Osteoblast (primary cell): ENCODE results near the gene POLR2I. TPM values are rescaled to one million over a fixed set of nuclear protein-coding genes. Genes with fewer than 3 reads are reported as not detected.

ENCODE experiments used
- DNase-seq: peaks from one replicate; pipeline ENCODE4 v3.0.0; 2011; ENCODE audit warnings: low spot score, mixed read lengths; ENCODE audit not compliant: insufficient read length; ENCODE audit errors: missing footprints
- H2AFZ ChIP-seq: 2 replicates; pipeline ENCODE4 v1.6.0; 2011; ENCODE audit warnings: mild to moderate bottlenecking, low read length
- H3K27ac ChIP-seq: 2 replicates; pipeline ENCODE4 v1.5.1; 2011; ENCODE audit warnings: mild to moderate bottlenecking, low read depth, low read length, moderate library complexity
- H3K27me3 ChIP-seq: 2 replicates; pipeline ENCODE4 v1.6.0; 2012; ENCODE audit warnings: mild to moderate bottlenecking, control low read depth, inconsistent platforms, low read length, moderate library complexity; ENCODE audit not compliant: insufficient read depth
- H3K36me3 ChIP-seq: 2 replicates; pipeline ENCODE4 v1.5.1; 2011; ENCODE audit warnings: mild to moderate bottlenecking, low read length, control low read depth, moderate library complexity; ENCODE audit not compliant: insufficient read depth
- H3K4me1 ChIP-seq: 2 replicates; pipeline ENCODE4 v1.5.1; 2011; ENCODE audit warnings: mild to moderate bottlenecking, low read length, control low read depth, moderate library complexity; ENCODE audit not compliant: insufficient read depth
- H3K4me2 ChIP-seq: 2 replicates; pipeline ENCODE4 v1.6.0; 2011; ENCODE audit warnings: mild to moderate bottlenecking, low read length; ENCODE audit not compliant: insufficient read depth
- H3K4me3 ChIP-seq: fragments of 200-600 bp; sonication (generic); 3 replicates; pipeline ENCODE4 v1.5.1; 2012; ENCODE audit warnings: mild to moderate bottlenecking, low read length, inconsistent platforms; ENCODE audit not compliant: insufficient read depth
- H3K79me2 ChIP-seq: 2 replicates; pipeline ENCODE4 v1.6.0; 2012; ENCODE audit warnings: mild to moderate bottlenecking, low read length, control low read depth, inconsistent platforms; ENCODE audit not compliant: insufficient read depth
- H3K9me3 ChIP-seq: 2 replicates; pipeline ENCODE4 v1.5.1; 2011; ENCODE audit warnings: low read depth, low read length, control low read depth
- H4K20me1 ChIP-seq: 2 replicates; pipeline ENCODE4 v1.6.0; 2012; ENCODE audit warnings: mild to moderate bottlenecking, low read length, control low read depth; ENCODE audit not compliant: insufficient read depth
- total RNA-seq: library from RNA; depleted of rRNA; stranded (reverse); fragments of >200 nt; gene quantifications from 2 replicates; pipeline ENCODE4 v1.2.3, GENCODE V29; 2012
- TF ChIP-seq, protein P1 (sequence below): IDR thresholded peaks from 2 replicates; pipeline ENCODE4 v1.5.1; 2011; ENCODE audit warnings: mild to moderate bottlenecking, low read depth, low read length, moderate library complexity; ENCODE audit errors: extremely low read depth

The POLR2I gene
- total RNA-seq, 1 donor, result 22.4 TPM

GRCh38 chr19:36089847-36090246, 24.8 kb downstream of the POLR2I start:
- TF ChIP-seq, protein P1, sequence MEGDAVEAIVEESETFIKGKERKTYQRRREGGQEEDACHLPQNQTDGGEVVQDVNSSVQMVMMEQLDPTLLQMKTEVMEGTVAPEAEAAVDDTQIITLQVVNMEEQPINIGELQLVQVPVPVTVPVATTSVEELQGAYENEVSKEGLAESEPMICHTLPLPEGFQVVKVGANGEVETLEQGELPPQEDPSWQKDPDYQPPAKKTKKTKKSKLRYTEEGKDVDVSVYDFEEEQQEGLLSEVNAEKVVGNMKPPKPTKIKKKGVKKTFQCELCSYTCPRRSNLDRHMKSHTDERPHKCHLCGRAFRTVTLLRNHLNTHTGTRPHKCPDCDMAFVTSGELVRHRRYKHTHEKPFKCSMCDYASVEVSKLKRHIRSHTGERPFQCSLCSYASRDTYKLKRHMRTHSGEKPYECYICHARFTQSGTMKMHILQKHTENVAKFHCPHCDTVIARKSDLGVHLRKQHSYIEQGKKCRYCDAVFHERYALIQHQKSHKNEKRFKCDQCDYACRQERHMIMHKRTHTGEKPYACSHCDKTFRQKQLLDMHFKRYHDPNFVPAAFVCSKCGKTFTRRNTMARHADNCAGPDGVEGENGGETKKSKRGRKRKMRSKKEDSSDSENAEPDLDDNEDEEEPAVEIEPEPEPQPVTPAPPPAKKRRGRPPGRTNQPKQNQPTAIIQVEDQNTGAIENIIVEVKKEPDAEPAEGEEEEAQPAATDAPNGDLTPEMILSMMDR, result no peak
- peaks cover 33% of the 10 kb centered on the region for H3K36me3 ChIP-seq
- H3K27ac ChIP-seq, result no peak overlapping the region
- no peak for DNase-seq
- no peaks in the 10 kb centered on the region for H3K4me1 ChIP-seq
- no peak overlapping the region for H3K4me2 ChIP-seq
- H3K4me3 ChIP-seq, result no peak overlapping the region
- H2AFZ ChIP-seq, result no peak overlapping the region
- no peaks in the 10 kb centered on the region for H3K27me3 ChIP-seq
- no peaks in the 10 kb centered on the region for H3K9me3 ChIP-seq
- H3K79me2 ChIP-seq, result no peaks in the 10 kb centered on the region
- no peaks in the 10 kb centered on the region for H4K20me1 ChIP-seq

DNA sequence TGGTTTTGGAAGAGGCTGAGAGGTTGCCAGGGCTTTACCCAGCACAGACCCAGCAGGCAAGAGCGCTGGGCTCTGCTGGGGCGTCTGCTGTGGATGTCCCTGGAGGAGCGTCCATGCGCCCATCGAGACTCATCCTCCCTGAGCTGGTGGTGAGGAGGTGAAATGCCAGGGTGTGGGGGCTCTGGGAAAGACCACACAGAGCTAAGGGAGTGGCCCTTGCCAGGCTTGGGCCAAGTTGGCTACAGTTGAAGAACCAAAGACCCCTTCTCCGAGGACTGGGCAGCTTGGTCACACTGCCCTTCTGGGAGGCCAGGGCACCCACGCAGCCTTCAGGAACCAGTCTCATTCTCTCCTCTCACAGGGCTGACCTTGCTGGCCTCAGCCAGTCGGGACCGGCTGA, 28.3 kb downstream of the POLR2I start:
- Histone ChIP-seq H3K36me3 (peaks cover 43% of the 10 kb centered on the region), H3K9me3 (no peaks in the 10 kb centered on the region), H3K4me3 (no peak overlapping the region), H3K27me3 (no peaks in the 10 kb centered on the region), H3K4me1 (no peaks in the 10 kb centered on the region), H2AFZ (no peak overlapping the region), H3K4me2 (no peak overlapping the region), H3K27ac (no peak overlapping the region), H4K20me1 (no peaks in the 10 kb centered on the region), H3K79me2 (no peaks in the 10 kb centered on the region)
- no peak for DNase-seq
- TF ChIP-seq, protein P1, result no peak

DNA sequence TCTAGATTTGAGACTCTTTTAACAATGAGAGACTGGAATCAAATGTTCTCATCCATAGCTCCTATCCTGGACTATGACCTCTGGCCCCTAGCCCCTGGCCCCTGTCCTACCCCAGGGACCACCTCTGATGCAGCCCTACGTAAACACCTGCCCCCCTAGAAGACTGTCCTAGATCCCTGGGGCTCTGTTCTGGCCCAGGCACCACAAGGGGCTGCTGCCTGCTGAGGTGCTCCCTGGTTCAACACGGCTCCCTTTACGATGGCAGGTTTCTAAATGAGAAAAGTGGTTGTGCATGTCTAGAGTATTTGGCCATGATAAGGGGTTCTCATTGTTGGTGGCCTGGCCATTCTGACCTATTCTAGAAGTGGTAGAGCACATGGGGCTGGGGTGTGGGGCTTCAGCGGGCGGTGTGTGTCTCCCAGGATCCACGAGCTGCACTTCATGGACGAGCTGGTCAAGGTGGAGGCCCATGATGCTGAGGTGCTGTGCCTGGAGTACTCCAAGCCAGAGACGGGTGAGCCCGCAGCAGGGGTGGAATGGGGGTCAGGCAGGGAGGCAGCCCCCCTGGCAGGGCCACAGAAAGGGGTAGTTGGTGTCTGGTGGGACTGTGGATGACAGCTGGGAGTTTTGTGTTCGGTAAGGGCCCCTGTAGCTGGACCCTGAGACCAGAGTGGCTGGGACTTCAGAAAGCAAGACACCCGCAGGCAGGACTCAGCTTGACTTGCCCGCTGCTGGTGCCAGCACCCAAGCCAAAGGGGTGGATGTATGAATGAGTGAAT, 30.3 kb downstream of the POLR2I start:
- peaks cover 38% of the 10 kb centered on the region for H3K36me3 ChIP-seq
- H3K9me3 ChIP-seq, result no peaks in the 10 kb centered on the region
- TF ChIP-seq, protein P1, result no peak

DNA sequence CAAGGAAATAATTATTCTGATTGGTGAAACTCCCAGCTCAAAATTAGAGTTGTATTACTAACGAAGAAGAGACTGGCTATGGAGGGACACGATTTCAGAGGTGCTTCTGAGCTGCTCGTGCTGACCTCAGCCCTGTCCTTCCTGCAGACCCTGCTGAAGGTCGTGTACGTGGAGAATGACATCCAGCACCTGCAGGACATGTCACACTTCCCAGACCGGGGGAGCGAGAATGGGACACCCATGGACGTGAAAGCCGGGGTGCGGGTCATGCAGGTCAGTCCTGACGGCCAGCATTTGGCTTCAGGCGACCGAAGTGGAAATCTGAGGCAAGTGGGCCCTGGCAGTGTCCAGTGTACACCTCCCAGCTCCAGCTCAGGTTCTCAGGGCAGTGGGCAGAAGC, 31.8 kb downstream of the POLR2I start:
- Histone ChIP-seq H3K27ac (no peak overlapping the region), H3K4me2 (no peak overlapping the region), H2AFZ (no peak overlapping the region), H3K4me1 (no peaks in the 10 kb centered on the region), H3K27me3 (no peaks in the 10 kb centered on the region), H3K36me3 (peaks cover 31% of the 10 kb centered on the region), H3K4me3 (no peak overlapping the region), H4K20me1 (no peaks in the 10 kb centered on the region), H3K9me3 (no peaks in the 10 kb centered on the region), H3K79me2 (no peaks in the 10 kb centered on the region)
- no peak for DNase-seq
- TF ChIP-seq, protein P1, result no peak

More for the DNA sequence above, 30.3 kb downstream of the POLR2I start:
- Histone ChIP-seq H4K20me1 (no peaks in the 10 kb centered on the region), H3K4me1 (no peaks in the 10 kb centered on the region), H2AFZ (no peak overlapping the region), H3K4me3 (no peak overlapping the region), H3K27ac (no peak overlapping the region), H3K27me3 (no peaks in the 10 kb centered on the region), H3K4me2 (no peak overlapping the region), H3K79me2 (no peaks in the 10 kb centered on the region)
- DNase-seq, result no peak
